ENCODE data around the gene TTLL10. TPM values are rescaled to one million over a fixed set of nuclear protein-coding genes. Genes with fewer than 3 reads are reported as not detected.

The TTLL10 gene
- total and polyA plus RNA-seq, 2 of the 8 experiments (the other 6 are each of a cell fraction or from before 2014, with no cell fraction given) = 1.1 to 1.7 TPM

- Histone ChIP-seq H2BK120ac (replicated peaks; ENCODE audit: low read depth, low read length) (no peak overlapping the region), H3K4me2 (ENCODE audit: insufficient read depth in 1 of 2, low read depth in 2 of 2, low read length in 2 of 2) (no peak overlapping the region), H3K56ac (replicated peaks; ENCODE audit: insufficient read length, low read depth, low read length) (no peak overlapping the region), H3K9ac (replicated peaks in 1 of 4; ENCODE audit: extremely low read depth in 1 of 4, low read depth in 3 of 4, low read length in 3 of 4) (no peak overlapping the region), H3K79me2 (ENCODE audit: control insufficient read depth in 1 of 2, insufficient read depth in 2 of 2, low read length in 2 of 2) (no peaks in the 10 kb centered on the region), H3K36me3 (ENCODE audit: control insufficient read depth in 2 of 4, insufficient read depth in 4 of 4, low read length in 3 of 4) (no peaks in the 10 kb centered on the region), H2AFZ (ENCODE audit: low read length) (no peak overlapping the region), H2BK12ac (ENCODE audit: low read depth, low read length) (no peak overlapping the region), H3K14ac (ENCODE audit: insufficient read length) (no peak overlapping the region), H2BK15ac (ENCODE audit: low read length) (no peak overlapping the region), H4K20me1 (replicated peaks in 1 of 2; ENCODE audit: control insufficient read depth in 1 of 2, insufficient read depth in 2 of 2, low read length in 2 of 2) (peaks cover 0 to 3% of the 10 kb centered on the region in 2 experiments), H3K79me1 (ENCODE audit: low read depth, low read length) (no peaks in the 10 kb centered on the region), H3K23me2 (ENCODE audit: low read depth, low read length) (no peaks in the 10 kb centered on the region), H3K27me3 (replicated peaks in 1 of 4; ENCODE audit: control insufficient read depth in 3 of 4, extremely low read depth in 1 of 4, insufficient read depth in 3 of 4, low read length in 3 of 4) (no peaks in the 10 kb centered on the region), H3K4ac (replicated peaks; ENCODE audit: insufficient read length, low read depth, low read length) (no peak overlapping the region), H2AK5ac (ENCODE audit: low read depth, low read length) (no peak overlapping the region), H3K4me3 (ENCODE audit: extremely low read depth in 1 of 4, insufficient read depth in 2 of 4, low read depth in 3 of 4, low read length in 4 of 4) (no peak overlapping the region), H2BK5ac (ENCODE audit: low read depth, low read length) (peak overlapping the region; percentile 56; the same call in 1 of the 2 replicates), H4K8ac (ENCODE audit: extremely low read depth, insufficient read depth, low read length) (peak overlapping the region; percentile 51; the same call in 1 of the 2 replicates), H3K9me3 (ENCODE audit: insufficient read depth in 2 of 2, low read depth in 1 of 2, low read length in 1 of 2) (no peaks in the 10 kb centered on the region), H4K91ac (replicated peaks; ENCODE audit: insufficient read length, low read length) (no peak overlapping the region), H3K4me1 (replicated peaks in 1 of 4; ENCODE audit: control insufficient read depth in 3 of 4, insufficient read depth in 4 of 4, low read length in 3 of 4) (no peaks in the 10 kb centered on the region; a peak in 1 of 7 replicates), H3K23ac (ENCODE audit: insufficient read length) (no peak overlapping the region), H2BK20ac (ENCODE audit: low read length) (no peak overlapping the region), H3K27ac (ENCODE audit: low read depth, low read length) (no peak overlapping the region), H4K5ac (ENCODE audit: insufficient read length, low read depth, low read length) (no peak overlapping the region), H3K18ac (ENCODE audit: extremely low read depth, low read length) (no peak overlapping the region)
- POLR2A ChIA-PET (ENCODE audit: partially characterized antibody) = interaction anchor here (1.0 kb wide), 1 partner anchor 12 kb away, joined by 3 read pairs; no protein-coding TSS in a partner anchor
- TF ChIP-seq TAF7 (optimal IDR thresholded peaks at IDR 0.05; ENCODE audit: borderline replicate concordance, low read depth, low read length) (no peak), ATF3 (IDR thresholded peaks at IDR 0.05; ENCODE audit: insufficient read depth, low read depth, low read length) (no peak), KDM4A (IDR thresholded peaks at IDR 0.05; ENCODE audit: low read depth, low read length, severe bottlenecking) (no peak), CEBPB (IDR thresholded peaks at IDR 0.05; ENCODE audit: low read depth, low read length) (no peak), SIX5 (IDR thresholded peaks at IDR 0.05; ENCODE audit: low read depth, low read length) (no peak), RXRA (IDR thresholded peaks at IDR 0.05; ENCODE audit: insufficient read depth, low read depth, low read length) (no peak), SIN3A (conservative IDR thresholded peaks at IDR 0.05 in 1 of 2, IDR thresholded peaks at IDR 0.05 in 1 of 2; ENCODE audit: low read depth in 1 of 2, low read length in 2 of 2) (no peak), SIRT6 (IDR thresholded peaks at IDR 0.05; ENCODE audit: low read length) (no peak), HDAC6 (IDR thresholded peaks at IDR 0.05; ENCODE audit: low read depth, low read length) (no peak), TEAD4 (IDR thresholded peaks at IDR 0.05; ENCODE audit: low read depth, low read length) (no peak)
- CTCF ChIA-PET (ENCODE audit: partially characterized antibody) = no interaction called here
- no peak for FAIRE-seq
- DNase-seq (ENCODE audit: low read depth in 1 of 2, low spot score in 2 of 2) = peak in 1 of 2 experiments; percentile 47
- 83% methylated on average over 28 of the region's 39 CpGs; no CpG with 5 or more reads in 1 of the 2 experiments for WGBS, 2 experiments (ENCODE audit: extremely low coverage in 1 of 2, insufficient coverage in 1 of 2, insufficient read length in 1 of 2, insufficient replicate concordance in 2 of 2, low coverage in 1 of 2, low lambda C conversion rate in 2 of 2, missing lambda C conversion rate in 1 of 2)
Observed at GRCh38 chr1:1182491-1183220, 9.0 kb downstream of the TTLL10 start.

Measured in H1 (cell line).